ENCODE results near the gene C1orf74.

The C1orf74 gene

DNA sequence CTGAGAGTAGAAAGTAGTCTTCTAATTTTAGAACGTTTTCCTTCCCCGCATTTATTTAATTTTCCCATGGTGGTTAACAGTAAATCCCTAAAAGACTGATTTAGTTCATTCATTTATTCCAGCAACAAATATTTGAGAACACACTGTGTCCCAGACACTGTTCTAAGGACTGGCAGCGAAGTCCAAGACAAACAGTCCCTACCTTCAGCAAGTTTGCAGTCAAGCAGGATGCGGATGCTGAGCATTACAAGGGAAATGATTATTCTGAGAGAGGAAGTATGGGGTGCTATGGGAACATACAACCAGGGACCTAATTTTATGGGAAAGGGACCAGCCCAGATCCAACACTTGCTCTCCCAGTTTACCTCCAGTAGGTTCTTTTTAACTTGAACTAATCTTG is 1.2 kb upstream of the C1orf74 start:
- Mint-ChIP-seq H3K36me3 (ENCODE audit: low read depth) (peaks cover 16% of the 10 kb centered on the region), H3K27ac (peak overlapping the region; percentile 21 to 53 (median 38)), H3K4me3 (peak overlapping the region in 1 of 3 experiments; percentile 53), H3K4me1 (peaks cover 31% of the 10 kb centered on the region), H3K9me3 (no peaks in the 10 kb centered on the region), H3K27me3 (ENCODE audit: low read depth) (peaks cover 59% of the 10 kb centered on the region)
- TF ChIP-seq, protein P1, sequence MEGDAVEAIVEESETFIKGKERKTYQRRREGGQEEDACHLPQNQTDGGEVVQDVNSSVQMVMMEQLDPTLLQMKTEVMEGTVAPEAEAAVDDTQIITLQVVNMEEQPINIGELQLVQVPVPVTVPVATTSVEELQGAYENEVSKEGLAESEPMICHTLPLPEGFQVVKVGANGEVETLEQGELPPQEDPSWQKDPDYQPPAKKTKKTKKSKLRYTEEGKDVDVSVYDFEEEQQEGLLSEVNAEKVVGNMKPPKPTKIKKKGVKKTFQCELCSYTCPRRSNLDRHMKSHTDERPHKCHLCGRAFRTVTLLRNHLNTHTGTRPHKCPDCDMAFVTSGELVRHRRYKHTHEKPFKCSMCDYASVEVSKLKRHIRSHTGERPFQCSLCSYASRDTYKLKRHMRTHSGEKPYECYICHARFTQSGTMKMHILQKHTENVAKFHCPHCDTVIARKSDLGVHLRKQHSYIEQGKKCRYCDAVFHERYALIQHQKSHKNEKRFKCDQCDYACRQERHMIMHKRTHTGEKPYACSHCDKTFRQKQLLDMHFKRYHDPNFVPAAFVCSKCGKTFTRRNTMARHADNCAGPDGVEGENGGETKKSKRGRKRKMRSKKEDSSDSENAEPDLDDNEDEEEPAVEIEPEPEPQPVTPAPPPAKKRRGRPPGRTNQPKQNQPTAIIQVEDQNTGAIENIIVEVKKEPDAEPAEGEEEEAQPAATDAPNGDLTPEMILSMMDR (IDR thresholded peaks at IDR 0.05; ENCODE audit: unreplicated experiment in 3 of 3) = no peak

GRCh38 chr1:209783386-209783785 is 973 bp downstream of the C1orf74 start:
- Mint-ChIP-seq H3K4me3 (peak overlapping the region; percentile 87 to 96 (median 95)), H3K36me3 (ENCODE audit: low read depth) (peaks cover 16% of the 10 kb centered on the region), H3K4me1 (peaks cover 31% of the 10 kb centered on the region), H3K27me3 (ENCODE audit: low read depth) (peaks cover 37% of the 10 kb centered on the region), H3K9me3 (no peaks in the 10 kb centered on the region), H3K27ac (peak overlapping the region; percentile 90 to 99 (median 99))
- TF ChIP-seq, protein P1 (IDR thresholded peaks at IDR 0.05; ENCODE audit: unreplicated experiment in 3 of 3) = no peak

GRCh38 chr1:209780268-209780667 is 4.1 kb downstream of the C1orf74 start:
- Mint-ChIP-seq H3K36me3 (ENCODE audit: low read depth) (peaks cover 9% of the 10 kb centered on the region), H3K27me3 (ENCODE audit: low read depth) (peaks cover 7% of the 10 kb centered on the region), H3K4me1 (peaks cover 31% of the 10 kb centered on the region), H3K4me3 (peak overlapping the region in 1 of 3 experiments; percentile 35), H3K9me3 (no peaks in the 10 kb centered on the region), H3K27ac (peak overlapping the region; percentile 44 to 74 (median 74))
- TF ChIP-seq, protein P1 (IDR thresholded peaks at IDR 0.05; ENCODE audit: unreplicated experiment in 3 of 3) = no peak

- peaks cover 4% of the 10 kb centered on the region for H3K36me3 Mint-ChIP-seq (ENCODE audit: low read depth)
- no peak overlapping the region for H3K4me3 Mint-ChIP-seq
- peaks cover 13% of the 10 kb centered on the region for H3K4me1 Mint-ChIP-seq
- TF ChIP-seq, protein P1 (IDR thresholded peaks at IDR 0.05; ENCODE audit: unreplicated experiment in 3 of 3) = no peak
- H3K27ac Mint-ChIP-seq = no peak overlapping the region
- H3K27me3 Mint-ChIP-seq (ENCODE audit: low read depth) = no peaks in the 10 kb centered on the region
- no peaks in the 10 kb centered on the region for H3K9me3 Mint-ChIP-seq
Observed at GRCh38 chr1:209778102-209778501, 6.3 kb downstream of the C1orf74 start.

DNA sequence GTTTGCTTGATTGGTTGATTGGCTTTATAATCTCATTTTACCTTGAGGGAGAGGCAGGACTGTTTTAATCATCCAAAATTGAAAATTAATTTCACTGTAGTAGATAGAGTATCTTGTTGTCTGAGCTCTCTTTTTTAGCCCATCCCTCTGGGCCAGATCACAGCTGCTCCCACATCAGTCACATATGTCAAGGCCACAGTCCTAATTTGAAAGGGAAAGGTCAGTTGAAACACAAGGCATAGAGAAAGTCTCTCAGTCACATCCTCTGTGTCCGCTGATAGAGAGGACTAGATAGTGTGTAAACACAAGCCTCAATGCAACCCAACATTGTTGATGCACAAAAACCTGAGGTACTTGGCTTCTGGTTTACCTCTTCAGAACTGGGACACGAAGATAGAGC is 6.8 kb downstream of the C1orf74 start:
- H3K27me3 Mint-ChIP-seq (ENCODE audit: low read depth) = no peaks in the 10 kb centered on the region

GRCh38 chr1:209775678-209776077 is 8.7 kb downstream of the C1orf74 start:
- TF ChIP-seq, protein P1 (IDR thresholded peaks at IDR 0.05; ENCODE audit: unreplicated experiment in 3 of 3) = no peak
- H3K27me3 Mint-ChIP-seq (ENCODE audit: low read depth) = no peaks in the 10 kb centered on the region
- H3K4me1 Mint-ChIP-seq = peaks cover 7% of the 10 kb centered on the region
- H3K27ac Mint-ChIP-seq = no peak overlapping the region
- no peaks in the 10 kb centered on the region for H3K9me3 Mint-ChIP-seq
- no peaks in the 10 kb centered on the region for H3K36me3 Mint-ChIP-seq (ENCODE audit: low read depth)
- no peak overlapping the region for H3K4me3 Mint-ChIP-seq

More for the DNA sequence above, 6.8 kb downstream of the C1orf74 start:
- Mint-ChIP-seq H3K4me1 (peaks cover 8% of the 10 kb centered on the region), H3K27ac (no peak overlapping the region), H3K9me3 (no peaks in the 10 kb centered on the region), H3K4me3 (no peak overlapping the region), H3K36me3 (ENCODE audit: low read depth) (peaks cover 4% of the 10 kb centered on the region)
- TF ChIP-seq, protein P1 (IDR thresholded peaks at IDR 0.05; ENCODE audit: unreplicated experiment in 3 of 3) = no peak
